Testis (tissue), 2 donors: ENCODE results near the gene TMEM9.

Experiments
- POLR2A ChIP-seq: fragments of 450-650 bp; IDR thresholded peaks from one replicate; pipeline ENCODE4 v1.6.1; 2017; ENCODE audit warnings: antibody characterized with exemption, mild to moderate bottlenecking, moderate library complexity
- TF ChIP-seq, protein P1 (sequence below), 3 experiments: fragments of 450-650 bp in 2 of 3; fragments of 200-600 bp in 1 of 3; sonication (generic) in 1 of 3; IDR thresholded peaks; one replicate each; pipeline ENCODE4 v1.5.1; 2016 to 2019; ENCODE audit warnings: antibody characterized with exemption in 3 of 3, mild to moderate bottlenecking in 2 of 3, moderate library complexity in 1 of 3

DNA sequence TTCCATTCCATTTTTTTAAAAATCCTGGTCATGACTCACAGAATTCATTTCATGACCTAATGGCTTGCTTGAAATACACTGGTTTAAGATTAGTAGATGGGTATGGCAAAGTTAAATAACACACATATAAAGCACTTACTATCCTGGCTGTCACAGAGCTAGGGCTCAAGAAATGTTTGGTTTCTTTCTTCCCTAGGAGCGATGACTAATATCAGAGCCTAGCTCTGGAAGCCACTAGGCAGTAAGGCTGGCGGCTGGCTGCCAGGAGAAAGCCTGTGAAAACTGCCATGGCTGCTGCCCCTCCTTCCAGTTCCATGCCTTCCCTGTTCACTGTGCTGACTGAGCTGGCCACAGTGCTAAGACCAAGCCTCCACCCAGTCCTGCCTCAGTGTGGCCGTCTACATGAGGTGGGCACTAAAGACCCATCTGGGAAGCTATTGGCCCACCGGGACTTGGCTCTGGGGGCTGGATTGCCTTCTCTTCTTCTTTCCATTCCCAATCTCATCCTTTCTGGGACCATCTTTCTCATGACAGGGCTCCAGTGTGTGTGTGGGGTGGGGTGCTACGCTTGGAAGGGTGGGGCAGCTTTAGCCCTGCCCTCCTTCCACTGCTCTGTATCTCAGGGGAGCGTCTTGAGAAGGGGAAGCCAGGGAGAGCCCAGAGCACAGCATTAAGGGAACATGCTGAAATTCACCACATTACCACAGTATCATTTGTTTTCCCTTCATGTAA lies 16.5 kb downstream of the TMEM9 start:
- TF ChIP-seq POLR2A, result no peak
- TF ChIP-seq, protein P1, sequence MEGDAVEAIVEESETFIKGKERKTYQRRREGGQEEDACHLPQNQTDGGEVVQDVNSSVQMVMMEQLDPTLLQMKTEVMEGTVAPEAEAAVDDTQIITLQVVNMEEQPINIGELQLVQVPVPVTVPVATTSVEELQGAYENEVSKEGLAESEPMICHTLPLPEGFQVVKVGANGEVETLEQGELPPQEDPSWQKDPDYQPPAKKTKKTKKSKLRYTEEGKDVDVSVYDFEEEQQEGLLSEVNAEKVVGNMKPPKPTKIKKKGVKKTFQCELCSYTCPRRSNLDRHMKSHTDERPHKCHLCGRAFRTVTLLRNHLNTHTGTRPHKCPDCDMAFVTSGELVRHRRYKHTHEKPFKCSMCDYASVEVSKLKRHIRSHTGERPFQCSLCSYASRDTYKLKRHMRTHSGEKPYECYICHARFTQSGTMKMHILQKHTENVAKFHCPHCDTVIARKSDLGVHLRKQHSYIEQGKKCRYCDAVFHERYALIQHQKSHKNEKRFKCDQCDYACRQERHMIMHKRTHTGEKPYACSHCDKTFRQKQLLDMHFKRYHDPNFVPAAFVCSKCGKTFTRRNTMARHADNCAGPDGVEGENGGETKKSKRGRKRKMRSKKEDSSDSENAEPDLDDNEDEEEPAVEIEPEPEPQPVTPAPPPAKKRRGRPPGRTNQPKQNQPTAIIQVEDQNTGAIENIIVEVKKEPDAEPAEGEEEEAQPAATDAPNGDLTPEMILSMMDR (IDR thresholded peaks at IDR 0.05), result no peak
